HG03025 (cell line): Measurements from ENCODE around the gene CLNK.

Experiments
- ATAC-seq: cut with Tn5 transposase; IDR thresholded peaks from one replicate; pipeline ENCODE4 v1.9.1; 2021; ENCODE audit warnings: mild to moderate bottlenecking, moderate library complexity; ENCODE audit not compliant: unreplicated experiment, low FRiP score

CLNK gene

DNA sequence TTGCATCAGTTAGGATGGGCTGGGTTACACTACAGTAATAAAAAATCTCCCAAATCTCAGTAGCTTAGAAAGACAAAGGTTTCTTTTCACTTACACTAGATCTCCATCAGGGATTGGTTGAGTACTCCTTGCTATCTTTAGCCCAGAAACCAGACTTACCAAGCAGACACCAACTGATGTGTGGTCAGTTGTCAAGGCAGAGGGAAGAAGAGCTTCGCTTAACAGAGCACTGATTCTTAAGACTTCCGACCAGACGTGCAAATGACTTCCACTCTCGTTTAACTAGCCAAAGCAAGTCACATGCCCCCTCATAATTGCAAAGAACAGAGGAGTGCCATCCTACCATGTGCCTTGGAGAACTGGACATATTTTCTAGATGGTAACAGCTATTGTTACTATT lies 221.7 kb downstream of the CLNK start:
- ATAC-seq, result no peak

DNA sequence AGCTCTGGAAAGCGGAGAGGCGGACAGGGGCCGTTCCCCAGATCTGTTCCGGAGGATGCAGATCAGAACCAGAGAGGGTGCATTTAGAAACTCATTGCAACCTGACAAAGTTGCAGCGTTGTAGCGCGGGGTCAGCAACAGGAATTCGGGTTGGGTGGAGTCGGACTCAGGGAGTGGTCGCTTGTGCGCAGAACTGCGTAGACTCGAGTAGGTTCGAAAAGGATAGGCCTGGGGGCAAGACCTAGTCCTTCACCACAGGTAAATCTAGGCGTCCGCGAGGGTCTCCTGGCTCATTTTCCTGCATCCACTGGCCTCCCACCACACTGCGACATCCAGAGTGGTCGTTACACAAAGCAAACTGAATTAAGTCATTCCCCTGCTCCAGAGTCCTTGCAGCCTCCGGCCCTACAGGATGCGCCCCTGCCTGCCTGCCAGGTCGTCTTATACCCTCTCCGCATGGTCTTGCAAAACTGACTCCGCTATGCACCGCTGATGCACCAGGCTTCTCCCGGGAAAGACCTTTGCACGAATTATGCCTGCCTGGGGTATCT lies 222.6 kb downstream of the CLNK start:
- ATAC-seq, result no peak

GRCh38 chr4:10461091-10461849 lies 223.3 kb downstream of the CLNK start:
- ATAC-seq, result peak; percentile 44

- ATAC-seq, result no peak
Observed at GRCh38 chr4:10460313-10461047, 224.1 kb downstream of the CLNK start.

GRCh38 chr4:10459305-10459704 lies 225.3 kb downstream of the CLNK start:
- no peak for ATAC-seq

DNA sequence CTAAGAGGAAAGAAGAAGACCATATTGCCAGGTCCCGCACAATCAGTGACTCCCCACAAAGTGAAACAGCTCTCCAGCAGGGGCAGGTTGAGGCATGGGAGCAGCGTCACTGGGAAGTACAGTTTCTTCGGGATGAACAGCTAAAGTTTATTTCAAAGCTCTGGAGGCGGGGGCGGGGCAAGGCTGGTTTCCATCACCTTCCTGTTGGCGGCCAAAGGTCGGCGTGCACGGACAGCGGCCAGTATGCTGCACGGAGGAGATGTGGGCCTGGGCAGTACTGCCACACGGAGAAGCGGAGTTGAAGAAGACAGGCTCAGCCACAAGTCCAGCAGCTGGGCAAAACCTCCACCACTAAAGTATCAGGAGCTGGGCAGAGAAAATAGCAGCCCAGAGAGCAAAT lies 226.4 kb downstream of the CLNK start:
- ATAC-seq, result no peak

DNA sequence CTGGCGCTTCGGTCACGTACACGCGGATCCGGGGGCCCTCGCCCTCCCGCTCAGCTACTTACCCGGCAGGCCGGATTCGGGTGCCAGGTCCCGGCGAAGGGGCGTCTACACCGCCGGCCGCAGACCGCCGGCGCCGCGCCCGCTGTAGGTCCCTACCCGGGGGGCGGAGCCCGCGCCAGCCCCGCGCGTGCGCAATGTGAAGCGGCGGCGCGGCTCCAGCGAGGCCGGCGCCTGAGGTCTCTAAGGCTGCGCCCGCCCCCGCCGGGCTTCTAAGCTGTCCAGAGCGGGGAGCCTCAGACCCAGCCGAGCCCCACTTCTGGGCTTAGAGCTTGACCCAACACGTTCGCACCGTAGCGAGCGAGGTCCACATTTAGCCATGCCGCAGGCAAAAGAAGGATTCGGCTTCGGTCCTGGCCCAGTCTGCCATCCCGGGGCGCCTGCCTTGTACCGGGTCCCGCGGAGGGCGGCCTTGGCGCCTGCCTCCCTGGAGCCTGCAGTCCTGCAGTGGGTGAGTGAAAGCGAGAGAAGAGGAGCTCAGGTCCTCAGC lies 227.2 kb downstream of the CLNK start, which contains the start of gene ZNF518B:
Gene ZNF518B (minus strand): TSS at position 172 of the 547 bp plus-strand sequence. CDS start 11,098 bp downstream, outside the sequence.
- peak; percentile 82 for ATAC-seq

- ATAC-seq, result peak; percentile 61
Observed at GRCh38 chr4:10456595-10457254, 227.8 kb downstream of the CLNK start.

- no peak for ATAC-seq
Observed at GRCh38 chr4:10456260-10456594, 228.3 kb downstream of the CLNK start.

DNA sequence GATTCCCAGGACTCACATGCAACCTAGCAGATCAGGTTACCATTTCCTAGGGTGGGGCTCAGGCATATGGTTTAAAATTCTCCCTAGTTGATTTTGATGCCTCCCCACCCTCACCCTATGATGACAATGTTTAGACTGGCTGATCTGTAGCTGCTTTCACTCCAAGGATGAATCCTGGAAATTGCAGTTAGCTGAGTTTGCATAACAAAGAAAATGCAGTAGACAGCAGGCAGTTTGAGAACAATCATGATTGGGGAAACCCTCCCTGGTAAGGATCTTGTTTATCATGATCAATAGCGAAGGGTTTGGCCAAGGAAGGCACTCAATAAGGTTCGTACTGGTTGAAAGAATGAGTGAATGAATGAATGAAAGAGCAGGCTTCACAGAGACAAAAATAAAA lies 229.4 kb downstream of the CLNK start:
- no peak for ATAC-seq

GRCh38 chr4:10454726-10455125 lies 229.8 kb downstream of the CLNK start:
- ATAC-seq, result no peak

GRCh38 chr4:10454121-10454520 lies 230.4 kb downstream of the CLNK start:
- no peak for ATAC-seq

DNA sequence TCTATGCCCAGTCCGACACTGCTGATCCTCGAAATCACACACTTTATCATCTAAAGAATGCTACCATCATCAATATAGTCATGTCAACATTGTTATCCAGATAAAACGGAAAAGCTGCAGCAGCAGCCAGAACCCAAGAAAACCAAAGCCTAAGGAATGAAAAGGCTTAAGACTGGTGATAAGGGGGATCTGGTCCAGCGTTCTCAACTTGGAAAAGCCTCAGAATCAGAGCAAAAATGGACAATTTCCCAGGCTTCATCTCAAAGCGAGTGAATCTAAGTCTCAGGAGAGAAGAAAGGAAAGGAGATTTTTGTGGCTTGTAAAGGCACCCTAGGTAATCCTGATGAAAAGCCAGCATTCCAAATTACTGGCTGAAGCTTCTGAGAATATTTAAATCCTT lies 235.6 kb downstream of the CLNK start:
- no peak for ATAC-seq

- ATAC-seq, result no peak
Observed at GRCh38 chr4:10442976-10443375, 241.6 kb downstream of the CLNK start.

DNA sequence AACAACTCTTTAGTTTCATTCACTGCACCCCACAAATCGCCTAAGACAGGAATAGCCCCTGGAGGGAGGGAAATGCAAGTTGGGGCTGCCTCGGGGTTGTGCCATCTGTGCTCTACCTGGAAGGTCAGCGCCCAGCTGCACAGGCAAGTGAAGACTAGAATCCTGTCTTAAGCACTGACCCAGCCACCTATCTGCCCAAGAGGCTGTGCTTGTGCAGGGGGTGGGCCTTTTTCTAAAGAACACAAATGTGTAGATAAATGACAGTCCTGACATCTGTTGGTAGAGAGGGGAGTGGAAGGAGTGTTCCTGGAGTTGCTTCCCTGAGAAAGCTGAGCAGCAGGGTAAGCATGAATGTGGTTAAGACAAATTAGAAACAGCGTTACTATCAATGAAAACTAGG lies 243.1 kb downstream of the CLNK start:
- ATAC-seq, result no peak

DNA sequence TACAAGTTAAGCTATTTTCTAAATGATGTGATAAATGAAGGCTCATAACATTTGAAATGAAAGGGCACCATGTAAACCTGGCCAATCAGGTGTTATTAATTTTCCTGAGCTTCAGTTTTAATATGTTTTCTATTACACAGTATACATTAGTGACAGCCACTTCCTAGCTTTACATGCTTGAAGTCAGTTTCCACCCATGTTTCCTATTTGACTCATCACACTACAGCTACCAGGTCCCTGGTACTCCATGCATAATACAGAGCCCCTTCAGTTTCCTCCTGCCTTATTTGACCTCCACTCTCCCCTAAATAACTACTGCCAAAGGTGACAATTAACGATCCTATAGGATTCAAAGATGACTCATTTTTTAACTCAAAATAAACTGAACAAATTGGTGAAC lies 245.6 kb downstream of the CLNK start:
- ATAC-seq, result no peak

DNA sequence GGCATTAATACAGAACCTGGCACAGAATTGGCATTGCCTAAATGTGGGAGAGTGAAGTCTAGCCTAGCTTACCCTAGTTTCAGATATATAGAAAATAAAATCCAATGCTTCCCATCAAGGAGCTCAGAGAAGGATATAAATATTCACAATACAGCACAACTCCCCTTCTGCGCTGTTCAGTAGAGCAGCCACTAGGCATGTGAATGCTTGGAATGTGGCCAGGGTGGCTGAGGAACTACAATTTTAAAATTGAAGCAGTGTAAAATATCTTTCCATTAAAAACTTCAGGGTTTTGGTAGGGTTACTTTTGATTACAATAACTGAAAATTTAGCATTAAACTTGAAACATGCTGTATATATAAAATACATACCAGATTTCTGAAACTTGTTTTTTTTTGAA lies 246.8 kb downstream of the CLNK start:
- ATAC-seq, result no peak
